GM19468 (cell line): ENCODE measurements around the gene P2RY1.
A peak's percentile ranks its signal among the peaks of the same experiment; 100 is the strongest.
"Not testable (repeated sequence)": the region's sequence is repeated elsewhere in the genome, so short reads cannot be mapped to it uniquely, and the experiment has no call there.

Experiments
- ATAC-seq: cut with Tn5 transposase; IDR thresholded peaks from one replicate; pipeline ENCODE4 v1.9.1; 2021; ENCODE audit warnings: mild to moderate bottlenecking, moderate library complexity, moderate number of reproducible peaks; ENCODE audit not compliant: unreplicated experiment; ENCODE audit errors: extremely low read depth

P2RY1 gene

GRCh38 chr3:152835601-152836102 is 721 bp downstream of the P2RY1 start:
- no peak for ATAC-seq

- no peak for ATAC-seq
Observed at GRCh38 chr3:152836269-152836668, 1.3 kb downstream of the P2RY1 start.

- no peak for ATAC-seq
Observed at GRCh38 chr3:152839511-152839910, 4.6 kb downstream of the P2RY1 start.

GRCh38 chr3:152841131-152841530 is 6.2 kb downstream of the P2RY1 start:
- no peak for ATAC-seq

- no peak for ATAC-seq
Observed at GRCh38 chr3:152842413-152842812, 7.5 kb downstream of the P2RY1 start.

- peak; percentile 54 for ATAC-seq
Observed at GRCh38 chr3:152843955-152844354, 9.0 kb downstream of the P2RY1 start.

- not testable (repeated sequence) for ATAC-seq
Observed at GRCh38 chr3:152846572-152847202, 11.8 kb downstream of the P2RY1 start.

GRCh38 chr3:152847599-152847998 is 12.7 kb downstream of the P2RY1 start:
- not testable (repeated sequence) for ATAC-seq

- ATAC-seq: no peak
Observed at GRCh38 chr3:152849996-152850578, 15.2 kb downstream of the P2RY1 start.

GRCh38 chr3:152853196-152853595 is 18.3 kb downstream of the P2RY1 start:
- ATAC-seq: no peak

GRCh38 chr3:152857082-152857481 is 22.2 kb downstream of the P2RY1 start:
- no peak for ATAC-seq

- ATAC-seq: no peak
Observed at GRCh38 chr3:152858170-152858800, 23.4 kb downstream of the P2RY1 start.

GRCh38 chr3:152860736-152861135 is 25.8 kb downstream of the P2RY1 start:
- no peak for ATAC-seq

GRCh38 chr3:152865668-152866245 is 30.8 kb downstream of the P2RY1 start:
- ATAC-seq: no peak

GRCh38 chr3:152870027-152870426 is 35.1 kb downstream of the P2RY1 start:
- no peak for ATAC-seq

GRCh38 chr3:152873314-152873713 is 38.4 kb downstream of the P2RY1 start:
- ATAC-seq: not testable (repeated sequence)

GRCh38 chr3:152874896-152875749 is 40.2 kb downstream of the P2RY1 start:
- no peak for ATAC-seq

GRCh38 chr3:152879130-152879789 is 44.3 kb downstream of the P2RY1 start:
- ATAC-seq: no peak

- ATAC-seq: no peak
Observed at GRCh38 chr3:152879790-152880174, 44.9 kb downstream of the P2RY1 start.

- ATAC-seq: no peak
Observed at GRCh38 chr3:152885076-152885475, 50.1 kb downstream of the P2RY1 start.
